Keratinocyte (primary cell): ENCODE measurements around the gene MAP7D2.

Source experiments
- EZH2 ChIP-seq: IDR thresholded peaks from one replicate; pipeline ENCODE4 v1.6.1; 2012; ENCODE audit warnings: inconsistent platforms, mild to moderate bottlenecking, low read length, moderate library complexity
- TF ChIP-seq, protein P1 (sequence below), 3 experiments: IDR thresholded peaks in 1 of 3; conservative IDR thresholded peaks in 1 of 3; optimal IDR thresholded peaks in 1 of 3; 2 replicates in 2 of 3; 3 replicates in 1 of 3; pipeline versions ENCODE3 to v1.5.1; 2011; ENCODE audit warnings: low read length in 3 of 3, mild to moderate bottlenecking in 3 of 3, moderate library complexity in 2 of 3, control low read depth in 1 of 3, inconsistent platforms in 1 of 3; ENCODE audit not compliant: insufficient read depth in 2 of 3; ENCODE audit errors: extremely low read depth in 1 of 3

DNA sequence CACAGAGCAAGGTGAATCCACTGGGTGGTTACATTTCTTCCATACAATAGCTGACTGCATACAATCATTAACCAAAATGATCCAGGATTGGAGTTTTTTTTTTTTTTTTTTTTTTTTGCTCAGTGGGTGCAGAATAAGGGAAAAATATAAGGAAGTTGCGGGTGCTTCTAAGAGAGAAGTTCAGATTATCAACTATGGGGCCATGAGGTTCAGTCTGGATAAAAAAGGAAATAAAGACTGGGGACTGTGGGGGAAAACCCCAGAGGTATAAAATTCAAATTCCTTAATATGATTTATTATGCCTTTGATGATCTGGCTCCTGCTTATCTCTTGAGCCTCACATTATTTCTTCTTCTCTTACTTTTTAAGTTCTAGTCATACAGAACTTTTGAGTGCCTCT lies 30.9 kb upstream of the MAP7D2 start:
- TF ChIP-seq, protein P1, sequence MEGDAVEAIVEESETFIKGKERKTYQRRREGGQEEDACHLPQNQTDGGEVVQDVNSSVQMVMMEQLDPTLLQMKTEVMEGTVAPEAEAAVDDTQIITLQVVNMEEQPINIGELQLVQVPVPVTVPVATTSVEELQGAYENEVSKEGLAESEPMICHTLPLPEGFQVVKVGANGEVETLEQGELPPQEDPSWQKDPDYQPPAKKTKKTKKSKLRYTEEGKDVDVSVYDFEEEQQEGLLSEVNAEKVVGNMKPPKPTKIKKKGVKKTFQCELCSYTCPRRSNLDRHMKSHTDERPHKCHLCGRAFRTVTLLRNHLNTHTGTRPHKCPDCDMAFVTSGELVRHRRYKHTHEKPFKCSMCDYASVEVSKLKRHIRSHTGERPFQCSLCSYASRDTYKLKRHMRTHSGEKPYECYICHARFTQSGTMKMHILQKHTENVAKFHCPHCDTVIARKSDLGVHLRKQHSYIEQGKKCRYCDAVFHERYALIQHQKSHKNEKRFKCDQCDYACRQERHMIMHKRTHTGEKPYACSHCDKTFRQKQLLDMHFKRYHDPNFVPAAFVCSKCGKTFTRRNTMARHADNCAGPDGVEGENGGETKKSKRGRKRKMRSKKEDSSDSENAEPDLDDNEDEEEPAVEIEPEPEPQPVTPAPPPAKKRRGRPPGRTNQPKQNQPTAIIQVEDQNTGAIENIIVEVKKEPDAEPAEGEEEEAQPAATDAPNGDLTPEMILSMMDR (optimal IDR thresholded peaks at IDR 0.05 in 1 of 3, IDR thresholded peaks at IDR 0.05 in 1 of 3, conservative IDR thresholded peaks at IDR 0.05 in 1 of 3; ENCODE audit: extremely low read depth in 1 of 3, insufficient read depth in 2 of 3, low read length in 3 of 3) = no peak
- TF ChIP-seq EZH2 = no peak
